ENCODE measurements around the gene PON2.

The PON2 gene

GRCh38 chr7:95471071-95471470 lies 36.2 kb upstream of the PON2 start:
- TF ChIP-seq REST (IDR thresholded peaks at IDR 0.05; ENCODE audit: insufficient replicate concordance, low read depth) (no peak), POLR2AphosphoS5 (IDR thresholded peaks at IDR 0.05; ENCODE audit: low read depth) (no peak), CTCF (IDR thresholded peaks at IDR 0.05; ENCODE audit: insufficient read depth, low read length) (no peak), SPI1 (IDR thresholded peaks at IDR 0.05; ENCODE audit: borderline replicate concordance, low read depth) (no peak), GABPA (IDR thresholded peaks at IDR 0.05; ENCODE audit: low read depth) (no peak)
- no peaks in the 10 kb centered on the region for H3K27me3 ChIP-seq (ENCODE audit: insufficient read depth, poor library complexity, severe bottlenecking)
- H3K4me3 ChIP-seq (replicated peaks; ENCODE audit: insufficient read depth, low read length) = no peak overlapping the region
- no peak for DNase-seq (ENCODE audit: low read depth in 1 of 2, low spot score in 1 of 2)
- H3K27ac ChIP-seq (replicated peaks) = no peak overlapping the region

- DNase-seq (ENCODE audit: low read depth in 1 of 2, low spot score in 1 of 2) = no peak
- no peak overlapping the region for H3K4me3 ChIP-seq (replicated peaks; ENCODE audit: insufficient read depth, low read length)
- no peak overlapping the region for H3K27ac ChIP-seq (replicated peaks)
- no peaks in the 10 kb centered on the region for H3K27me3 ChIP-seq (ENCODE audit: insufficient read depth, poor library complexity, severe bottlenecking)
- TF ChIP-seq SPI1 (IDR thresholded peaks at IDR 0.05; ENCODE audit: borderline replicate concordance, low read depth) (no peak), REST (IDR thresholded peaks at IDR 0.05; ENCODE audit: insufficient replicate concordance, low read depth) (no peak), POLR2AphosphoS5 (IDR thresholded peaks at IDR 0.05; ENCODE audit: low read depth) (no peak), CTCF (IDR thresholded peaks at IDR 0.05; ENCODE audit: insufficient read depth, low read length) (no peak), GABPA (IDR thresholded peaks at IDR 0.05; ENCODE audit: low read depth) (no peak)
These were observed 35.6 kb upstream of the PON2 start for GRCh38 chr7:95470452-95470851.

GRCh38 chr7:95469848-95470247 lies 35.0 kb upstream of the PON2 start:
- Histone ChIP-seq H3K27me3 (ENCODE audit: insufficient read depth, poor library complexity, severe bottlenecking) (no peaks in the 10 kb centered on the region), H3K27ac (replicated peaks) (no peak overlapping the region), H3K4me3 (replicated peaks; ENCODE audit: insufficient read depth, low read length) (no peak overlapping the region)
- TF ChIP-seq REST (IDR thresholded peaks at IDR 0.05; ENCODE audit: insufficient replicate concordance, low read depth) = no peak
- TF ChIP-seq SPI1 (IDR thresholded peaks at IDR 0.05; ENCODE audit: borderline replicate concordance, low read depth) = no peak
- TF ChIP-seq CTCF (IDR thresholded peaks at IDR 0.05; ENCODE audit: insufficient read depth, low read length) = no peak
- TF ChIP-seq GABPA (IDR thresholded peaks at IDR 0.05; ENCODE audit: low read depth) = no peak
- no peak for DNase-seq (ENCODE audit: low read depth in 1 of 2, low spot score in 1 of 2)
